NCI-H2171 (cell line): ENCODE data around the gene UBAC1.
"Not testable (repeated sequence)": the region's sequence is repeated elsewhere in the genome, so short reads cannot be mapped to it uniquely, and the experiment has no call there.

Experiments used
- DNase-seq: peaks from one replicate; lab custom pipeline; 2025; lab: John Stamatoyannopoulos, UW

The UBAC1 gene

GRCh38 chr9:135959814-135960213 is 1.4 kb downstream of the UBAC1 start:
- no peak for DNase-seq

- DNase-seq = no peak
Observed at GRCh38 chr9:135958485-135958884, 2.7 kb downstream of the UBAC1 start.

- no peak for DNase-seq
Observed at GRCh38 chr9:135957431-135957830, 3.7 kb downstream of the UBAC1 start.

GRCh38 chr9:135956802-135957174 is 4.4 kb downstream of the UBAC1 start:
- no peak for DNase-seq

GRCh38 chr9:135955934-135956801 is 5.0 kb downstream of the UBAC1 start:
- DNase-seq = no peak

- no peak for DNase-seq
Observed at GRCh38 chr9:135952664-135953206, 8.4 kb downstream of the UBAC1 start.

GRCh38 chr9:135951889-135952663 is 9.1 kb downstream of the UBAC1 start:
- DNase-seq = peak; percentile 73

GRCh38 chr9:135951310-135951709 is 9.9 kb downstream of the UBAC1 start:
- not testable (repeated sequence) for DNase-seq

GRCh38 chr9:135950841-135951240 is 10.3 kb downstream of the UBAC1 start:
- not testable (repeated sequence) for DNase-seq

- no peak for DNase-seq
Observed at GRCh38 chr9:135950135-135950682, 11.0 kb downstream of the UBAC1 start.

- DNase-seq = no peak
Observed at GRCh38 chr9:135949501-135950134, 11.6 kb downstream of the UBAC1 start.

GRCh38 chr9:135948968-135949367 is 12.2 kb downstream of the UBAC1 start:
- no peak for DNase-seq

- no peak for DNase-seq
Observed at GRCh38 chr9:135948446-135948845, 12.7 kb downstream of the UBAC1 start.

GRCh38 chr9:135947582-135947981 is 13.6 kb downstream of the UBAC1 start:
- no peak for DNase-seq

GRCh38 chr9:135947105-135947504 is 14.1 kb downstream of the UBAC1 start:
- not testable (repeated sequence) for DNase-seq

- no peak for DNase-seq
Observed at GRCh38 chr9:135946392-135946994, 14.7 kb downstream of the UBAC1 start.

GRCh38 chr9:135945969-135946368 is 15.2 kb downstream of the UBAC1 start:
- no peak for DNase-seq

GRCh38 chr9:135944444-135945252 is 16.5 kb downstream of the UBAC1 start:
- DNase-seq = no peak

GRCh38 chr9:135943604-135944003 is 17.6 kb downstream of the UBAC1 start:
- DNase-seq = not testable (repeated sequence)

GRCh38 chr9:135941288-135941995 is 19.7 kb downstream of the UBAC1 start:
- no peak for DNase-seq
